ENCODE data around the gene HSPD1.

Gene HSPD1

GRCh38 chr2:197480165-197481036 lies 19.2 kb downstream of the HSPD1 start:
- no peak overlapping the region for H3K4me2 ChIP-seq (ENCODE audit: low read depth, low read length)
- no peaks in the 10 kb centered on the region for H3K36me3 ChIP-seq (replicated peaks; ENCODE audit: insufficient read depth, low read length)
- H3K9me3 ChIP-seq (replicated peaks; ENCODE audit: insufficient read depth, low read length): no peaks in the 10 kb centered on the region
- DNase-seq: no peak
- TF ChIP-seq EZH2phosphoT487 (IDR thresholded peaks at IDR 0.05; ENCODE audit: low read length) (no peak), EZH2 (optimal IDR thresholded peaks at IDR 0.05; ENCODE audit: low read depth, low read length) (no peak), CTCF (IDR thresholded peaks at IDR 0.05; ENCODE audit: low read length) (no peak)
- no peak overlapping the region for H2AFZ ChIP-seq (ENCODE audit: low read length)
- no peaks in the 10 kb centered on the region for H4K20me1 ChIP-seq (ENCODE audit: insufficient read depth, low read length)
- no peaks in the 10 kb centered on the region for H3K9me2 ChIP-seq (replicated peaks; ENCODE audit: insufficient read depth, low read length)
- H3K27me3 ChIP-seq (replicated peaks; ENCODE audit: insufficient read depth, low read length): no peaks in the 10 kb centered on the region
- H3K4me1 ChIP-seq (ENCODE audit: low read length): peaks cover 37% of the 10 kb centered on the region
- H3K4me3 ChIP-seq (ENCODE audit: low read length): no peak overlapping the region
- H3K79me2 ChIP-seq (ENCODE audit: low read length): no peaks in the 10 kb centered on the region
- H3F3A ChIP-seq (ENCODE audit: insufficient read depth, low read length): peaks cover 40% of the 10 kb centered on the region
- H3K9ac ChIP-seq (ENCODE audit: low read length): no peak overlapping the region
- H3K27ac ChIP-seq (ENCODE audit: low read length): no peak overlapping the region

GRCh38 chr2:197477797-197478196 lies 21.8 kb downstream of the HSPD1 start:
- no peak for TF ChIP-seq CTCF (IDR thresholded peaks at IDR 0.05; ENCODE audit: low read length)
- TF ChIP-seq EZH2 (optimal IDR thresholded peaks at IDR 0.05; ENCODE audit: low read depth, low read length): no peak
- TF ChIP-seq EZH2phosphoT487 (IDR thresholded peaks at IDR 0.05; ENCODE audit: low read length): no peak
- H3K4me2 ChIP-seq (ENCODE audit: low read depth, low read length): no peak overlapping the region
- no peak overlapping the region for H3K4me3 ChIP-seq (ENCODE audit: low read length)
- no peaks in the 10 kb centered on the region for H3K27me3 ChIP-seq (replicated peaks; ENCODE audit: insufficient read depth, low read length)
- no peak for DNase-seq
- no peaks in the 10 kb centered on the region for H4K20me1 ChIP-seq (ENCODE audit: insufficient read depth, low read length)
- 0 out of 2 replicates have a peak, but pooled peaks cover 3% of the 10 kb centered on the region for H3K36me3 ChIP-seq (replicated peaks; ENCODE audit: insufficient read depth, low read length)
- no peak overlapping the region for H3K9ac ChIP-seq (ENCODE audit: low read length)
- no peaks in the 10 kb centered on the region for H3K79me2 ChIP-seq (ENCODE audit: low read length)
- H3F3A ChIP-seq (ENCODE audit: insufficient read depth, low read length): peaks cover 25% of the 10 kb centered on the region
- no peaks in the 10 kb centered on the region for H3K9me3 ChIP-seq (replicated peaks; ENCODE audit: insufficient read depth, low read length)
- no peaks in the 10 kb centered on the region for H3K9me2 ChIP-seq (replicated peaks; ENCODE audit: insufficient read depth, low read length)
- no peak overlapping the region for H2AFZ ChIP-seq (ENCODE audit: low read length)
- H3K27ac ChIP-seq (ENCODE audit: low read length): no peak overlapping the region
- H3K4me1 ChIP-seq (ENCODE audit: low read length): peaks cover 33% of the 10 kb centered on the region

- DNase-seq: no peak
- no peak for TF ChIP-seq EZH2phosphoT487 (IDR thresholded peaks at IDR 0.05; ENCODE audit: low read length)
- no peak for TF ChIP-seq CTCF (IDR thresholded peaks at IDR 0.05; ENCODE audit: low read length)
- no peak for TF ChIP-seq EZH2 (optimal IDR thresholded peaks at IDR 0.05; ENCODE audit: low read depth, low read length)
- Histone ChIP-seq H3K4me1 (ENCODE audit: low read length) (peaks cover 4% of the 10 kb centered on the region), H2AFZ (ENCODE audit: low read length) (no peak overlapping the region), H3F3A (ENCODE audit: insufficient read depth, low read length) (peaks cover under 1% of the 10 kb centered on the region; the same call in 1 of the 2 replicates), H3K79me2 (ENCODE audit: low read length) (no peaks in the 10 kb centered on the region), H3K4me3 (ENCODE audit: low read length) (no peak overlapping the region), H3K4me2 (ENCODE audit: low read depth, low read length) (no peak overlapping the region), H3K36me3 (replicated peaks; ENCODE audit: insufficient read depth, low read length) (peaks cover 3% of the 10 kb centered on the region; the same call in 1 of the 2 replicates), H3K27me3 (replicated peaks; ENCODE audit: insufficient read depth, low read length) (no peaks in the 10 kb centered on the region), H3K9me3 (replicated peaks; ENCODE audit: insufficient read depth, low read length) (no peaks in the 10 kb centered on the region), H4K20me1 (ENCODE audit: insufficient read depth, low read length) (no peaks in the 10 kb centered on the region), H3K9me2 (replicated peaks; ENCODE audit: insufficient read depth, low read length) (no peaks in the 10 kb centered on the region), H3K27ac (ENCODE audit: low read length) (no peak overlapping the region), H3K9ac (ENCODE audit: low read length) (no peak overlapping the region)
Measured at GRCh38 chr2:197472166-197472565, 27.5 kb downstream of the HSPD1 start.
